Heart left ventricle (tissue), 16 donors: ENCODE results near the gene DYNC2H1. TPM values are rescaled to one million over a fixed set of nuclear protein-coding genes. Genes with fewer than 3 reads are reported as not detected.

Source experiments
- ATAC-seq, 4 donors: fragments of 200-7000 bp; cut with Tn5 transposase; one replicate each; pipeline ENCODE4 v1.9.1; 2020 to 2022; ENCODE audit warnings: moderate library complexity in 4 of 4, mild to moderate bottlenecking in 3 of 4, moderate number of reproducible peaks in 1 of 4
- DNase-seq, 5 donors: peaks; one replicate each; pipeline ENCODE4 v3.0.0-alpha.2; 2020
- H3K27ac ChIP-seq, 12 donors: fragments of 200-600 bp; sonication (generic) in 4 of 12; one replicate each; pipeline versions ENCODE4 v1.5.0 to v1.8.0; 2016 to 2022; ENCODE audit warnings: mild to moderate bottlenecking in 2 of 12
- H3K27me3 ChIP-seq, 9 donors: fragments of 200-600 bp; sonication (generic) in 2 of 9; one replicate each; pipeline versions ENCODE4 v1.5.1 to v1.8.0; 2016 to 2022; ENCODE audit warnings: mild to moderate bottlenecking in 3 of 9
- H3K36me3 ChIP-seq, 9 donors: fragments of 200-600 bp; sonication (generic) in 2 of 9; one replicate each; pipeline versions ENCODE4 v1.5.0 to v1.8.0; 2018 to 2022; ENCODE audit warnings: mild to moderate bottlenecking in 2 of 9
- H3K4me1 ChIP-seq, 12 donors: fragments of 200-600 bp; sonication (generic) in 4 of 12; one replicate each; pipeline versions ENCODE4 v1.5.0 to v1.8.0; 2016 to 2022; ENCODE audit warnings: mild to moderate bottlenecking in 3 of 12
- H3K4me3 ChIP-seq, 12 donors: fragments of 200-600 bp; sonication (generic) in 4 of 12; one replicate each; pipeline versions ENCODE4 v1.5.0 to v1.8.0; 2017 to 2022; ENCODE audit warnings: mild to moderate bottlenecking in 9 of 12, moderate library complexity in 4 of 12
- H3K9me3 ChIP-seq, 12 donors: fragments of 200-600 bp; sonication (generic) in 4 of 12; one replicate each; pipeline versions ENCODE4 v1.5.0 to v1.8.0; 2016 to 2022; ENCODE audit warnings: mild to moderate bottlenecking in 1 of 12
- CTCF ChIP-seq, 12 donors: fragments of 200-600 bp; sonication (generic) in 4 of 12; IDR thresholded peaks; one replicate each; pipeline versions ENCODE4 v1.5.0 to v1.8.0; 2018 to 2022; ENCODE audit warnings: antibody characterized with exemption in 12 of 12, mild to moderate bottlenecking in 5 of 12
- POLR2A ChIP-seq, 2 donors: fragments of 450-650 bp; IDR thresholded peaks; one replicate each; pipeline ENCODE4 v1.6.1; 2017; ENCODE audit warnings: antibody characterized with exemption in 2 of 2, mild to moderate bottlenecking in 2 of 2, moderate library complexity in 2 of 2
- WGBS, 4 donors: extraction: QIAGEN DNeasy Blood & Tissue Kit in 2 of 4; methylation state at CpG; one replicate each; pipeline versions ENCODE4 v1.1.5 to v1.1.7; 2013 to 2018; 5-methylcytosine and 5-hydroxymethylcytosine counted together
- intact Hi-C, 10 donors: fragments of 100-400 bp; cut with DNase I; formaldehyde crosslinking; loops; one replicate each; pipeline versions ENCODE4 v1.11.1 to v1.14.2; 2022
- polyA plus RNA-seq, 2 donors: library from polyadenylated mRNA; stranded (reverse); fragments of 200-250 nt; gene quantifications; one replicate each; pipeline ENCODE4 v1.2.3, GENCODE V29; 2013
- total RNA-seq, 9 donors: library from RNA; depleted of rRNA in 2 of 9; stranded (reverse); fragments of >200 nt in 2 of 9; fragmentation: NEBNext Ultra II Directional in 3 of 9; extraction: Animal tissue kit (Norgen Biotek cat#: 25700) in 3 of 9; gene quantifications; one replicate each; pipeline versions ENCODE4 v1.1.0 to v1.2.4, GENCODE V29; 2016 to 2023
- donor health status: ischemic (EF 13 %, LVEDD 7.1; RV severe dilation, severe dysfunction).
- donor health status: healthy with polysubstance abuse.
- donor health status: DM: no; HTN: yes; CAD: no.
- donor health status: DM: no; HTN: no; CAD: no.
- donor health status: ischemic (EF 25% LVEDD 6.9; RV normal size, moderate dysfunction).
- donor health status: ischemic (EF 25% LVEDD 5.7; RV mildly dilated, moderate dysfunction).
- donor health status: healthy.
- donor health status: DM: yes; HTN: yes; CAD: no.
- donor health status: ischemic (EF 35%, LVEDD 5.7; RV mildly dilated, moderate dysfunction).
- donor health status: nonischemic (EF 11% LVEDD 7.7; RV severe dilation, severe dysfunction).
- donor health status: DM: yes; HTN: yes; CAD: no.
- donor health status: PGD.
- donor health status: ischemic (EF 29% LVEDD 5.4; RV normal size, mild dysfunction).
- donor health status: nonischemic (EF 23%, LVEDD 6.1; RV moderate dilation, normal function).

DYNC2H1 gene
- total and polyA plus RNA-seq, 11 donors: 2.3 to 7.2 (median 3.7) TPM

DNA sequence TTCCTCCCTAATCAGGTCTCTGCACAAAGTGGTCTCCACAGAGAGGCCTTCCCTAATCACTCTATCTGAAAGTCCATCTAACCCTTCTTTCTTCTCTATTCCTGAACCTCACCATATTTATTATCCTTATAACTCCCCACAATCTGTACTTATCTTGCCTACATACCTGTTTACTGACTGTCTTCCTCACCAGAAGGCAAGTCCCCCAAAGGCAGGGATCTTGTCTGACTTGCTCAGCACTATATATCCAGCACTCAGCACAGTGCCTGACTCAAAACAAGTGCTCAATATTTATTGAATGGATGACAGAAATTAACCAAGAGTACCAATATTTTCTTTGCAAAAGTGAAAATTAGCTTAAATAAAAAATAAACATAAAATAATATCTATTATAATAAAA, 22.8 kb upstream of the DYNC2H1 start:
- no peaks in the 10 kb centered on the region for H3K27me3 ChIP-seq
- peaks cover 0 to 29% (median 22%) of the 10 kb centered on the region in 12 donors for H3K4me1 ChIP-seq
- no peaks in the 10 kb centered on the region for H3K9me3 ChIP-seq
- peaks cover 0 to 61% (median 27%) of the 10 kb centered on the region in 9 donors for H3K36me3 ChIP-seq
- H3K27ac ChIP-seq: no peak overlapping the region
- no peak for DNase-seq
- intact Hi-C loops: no loop called here
- no peak overlapping the region for H3K4me3 ChIP-seq
- no peak for ATAC-seq
- TF ChIP-seq POLR2A (IDR thresholded peaks at IDR 0.05) (no peak), CTCF (IDR thresholded peaks at IDR 0.05) (no peak)

DNA sequence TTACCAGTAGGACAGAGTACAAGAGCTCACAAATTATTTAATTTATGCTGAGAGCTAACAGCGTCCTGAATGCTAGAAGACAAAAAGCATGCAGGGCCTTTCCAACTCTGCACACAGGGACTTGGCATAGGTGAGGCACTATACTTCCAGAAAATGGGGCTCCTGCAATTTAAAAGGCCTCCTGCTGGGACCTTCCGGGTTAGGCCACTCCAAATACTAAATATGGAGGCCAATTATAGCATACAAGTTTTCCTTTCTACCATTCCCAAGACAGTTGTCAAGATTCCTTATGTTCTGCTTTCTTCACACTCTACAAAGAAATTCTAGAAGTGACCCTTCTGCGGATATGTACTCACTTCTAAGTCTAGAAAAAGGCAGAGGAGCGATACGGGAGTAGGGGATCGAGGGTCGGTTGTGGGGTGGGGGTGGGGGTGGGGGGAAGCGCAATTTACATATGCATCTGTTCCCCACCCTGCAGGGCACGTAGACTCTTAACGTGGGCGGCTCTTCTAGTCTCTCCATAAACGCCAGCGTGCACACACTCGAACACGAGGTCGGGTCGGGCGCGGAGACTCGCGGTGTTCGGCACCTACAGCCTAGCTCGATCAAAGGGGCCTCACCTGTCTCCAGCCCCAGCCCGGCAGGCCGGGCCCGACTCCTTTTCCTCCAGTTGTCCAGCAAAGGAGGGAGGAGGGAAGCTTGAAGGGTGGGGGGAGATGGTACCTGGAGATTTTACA, 18.0 kb upstream of the DYNC2H1 start:
- peak overlapping the region; percentile 6 to 91 (median 82) for H3K27ac ChIP-seq
- H3K4me3 ChIP-seq: peak overlapping the region; percentile 60 to 99 (median 92)
- H3K4me1 ChIP-seq: peaks cover 0 to 31% (median 25%) of the 10 kb centered on the region in 12 donors
- peak in 3 of 4 donors; percentile 59 to 71 (median 60) for ATAC-seq
- DNase-seq: peak; percentile 24 to 70 (median 36)
- H3K36me3 ChIP-seq: peaks cover 0 to 23% (median 0%) of the 10 kb centered on the region in 9 donors
- peaks cover 0 to 12% (median 0%) of the 10 kb centered on the region in 9 donors for H3K27me3 ChIP-seq
- 0 to 1% (median 1%) methylated on average over 19 to 26 of the region's 26 CpGs for WGBS, 4 donors
- intact Hi-C loops: no loop called here
- H3K9me3 ChIP-seq: no peaks in the 10 kb centered on the region
- TF ChIP-seq CTCF (IDR thresholded peaks at IDR 0.05): no peak
- TF ChIP-seq POLR2A (IDR thresholded peaks at IDR 0.05): no peak

GRCh38 chr11:103091801-103092524, 17.3 kb upstream of the DYNC2H1 start, which contains the start of gene DCUN1D5:
TSS of gene DCUN1D5 (minus strand) at chr11:103092160. CDS start at chr11:103091872, 288 bp downstream.
- 0 to 1% (median 0%) methylated on average over 30 to 54 of the region's 54 CpGs for WGBS, 4 donors
- Histone ChIP-seq H3K27ac (peak within 1 kb of the TSS; percentile 6 to 91 (median 82)), H3K9me3 (no peaks in the 10 kb centered on the region), H3K27me3 (peaks cover 0 to 19% (median 0%) of the 10 kb centered on the region in 9 donors), H3K36me3 (peaks cover 0 to 16% (median 0%) of the 10 kb centered on the region in 9 donors), H3K4me3 (peak within 1 kb of the TSS; percentile 60 to 99 (median 92)), H3K4me1 (peaks cover 0 to 31% (median 25%) of the 10 kb centered on the region in 12 donors)
- ATAC-seq (peak; percentile 99 to 100 (median 100)), DNase-seq (peak; percentile 97 to 98 (median 97))
- TF ChIP-seq POLR2A (IDR thresholded peaks at IDR 0.05): peak in 1 of 2 donors; percentile 74
- no peak for TF ChIP-seq CTCF (IDR thresholded peaks at IDR 0.05)
- intact Hi-C loops: loop anchor here in 1 of 10 donors (2.0 kb wide), 1 partner anchor 17 kb away; the partner anchor contains the start of gene DYNC2H1

DNA sequence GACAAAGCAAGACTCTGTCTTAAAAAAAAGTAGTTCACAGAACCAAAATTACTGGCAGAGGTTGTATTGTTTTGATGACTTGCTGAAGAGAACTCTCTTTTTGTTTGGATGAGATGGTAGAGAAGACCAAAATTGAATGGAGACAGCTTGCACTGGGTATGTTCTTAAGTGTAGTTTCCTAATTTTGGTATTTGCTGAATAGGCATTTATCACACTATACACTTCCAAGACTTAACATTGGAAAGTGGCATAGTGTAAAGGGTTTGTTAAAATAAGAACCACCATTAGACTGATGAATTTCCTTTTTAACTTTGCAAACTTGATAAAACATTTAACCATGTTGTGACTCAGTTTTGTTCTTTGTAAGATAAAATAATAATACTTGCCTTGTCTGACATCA, 11.9 kb upstream of the DYNC2H1 start:
- Histone ChIP-seq H3K27me3 (peaks cover 0 to 21% (median 4%) of the 10 kb centered on the region in 9 donors), H3K4me1 (peaks cover 0 to 6% (median 3%) of the 10 kb centered on the region in 12 donors), H3K27ac (no peak overlapping the region), H3K36me3 (no peaks in the 10 kb centered on the region), H3K4me3 (no peak overlapping the region), H3K9me3 (no peaks in the 10 kb centered on the region)
- ATAC-seq (no peak), DNase-seq (no peak)
- TF ChIP-seq CTCF (IDR thresholded peaks at IDR 0.05): no peak
- no peak for TF ChIP-seq POLR2A (IDR thresholded peaks at IDR 0.05)
- intact Hi-C loops: no loop called here
